Peyer's patch (tissue), 4 donors: ENCODE data around the gene SGPL1. TPM values are rescaled to one million over a fixed set of nuclear protein-coding genes. Genes with fewer than 3 reads are reported as not detected.

Experiments used
- DNase-seq, 3 donors: peaks; one replicate each; pipeline ENCODE4 v3.0.0-alpha.2; 2017 to 2019
- H3K27ac ChIP-seq, 4 donors: fragments of 200-600 bp; sonication (generic); one replicate each; pipeline ENCODE4 v1.5.1; 2016 to 2019
- H3K27me3 ChIP-seq, 2 donors: fragments of 200-600 bp; sonication (generic); one replicate each; pipeline ENCODE4 v1.5.1; 2019
- H3K36me3 ChIP-seq, 3 donors: fragments of 200-600 bp; sonication (generic); one replicate each; pipeline ENCODE4 v1.5.1; 2016 to 2019
- H3K4me1 ChIP-seq, 4 donors: fragments of 200-600 bp; sonication (generic); one replicate each; pipeline ENCODE4 v1.5.1; 2016 to 2019
- H3K4me3 ChIP-seq, 4 donors: fragments of 200-600 bp; sonication (generic); 1 replicate in 3 of 4; 2 replicates in 1 of 4; pipeline ENCODE4 v1.5.1; 2016 to 2019; ENCODE audit warnings: mild to moderate bottlenecking in 1 of 4
- H3K9me3 ChIP-seq, 4 donors: fragments of 200-600 bp; sonication (generic); one replicate each; pipeline ENCODE4 v1.5.1; 2016 to 2019; ENCODE audit warnings: mild to moderate bottlenecking in 1 of 4
- POLR2A ChIP-seq, 2 donors: fragments of 450-650 bp; IDR thresholded peaks; one replicate each; pipeline ENCODE4 v1.5.1; 2017; ENCODE audit warnings: antibody characterized with exemption in 2 of 2, mild to moderate bottlenecking in 2 of 2, moderate library complexity in 2 of 2
- total RNA-seq, 4 donors: library from RNA; depleted of rRNA; stranded (reverse); fragments of >200 nt; gene quantifications; one replicate each; pipeline ENCODE4 v1.1.0, GENCODE V29; 2016
- TF ChIP-seq, protein P1 (sequence below), 6 experiments: fragments of 450-650 bp in 4 of 6; fragments of 200-600 bp in 2 of 6; sonication (generic) in 1 of 6; IDR thresholded peaks; one replicate each; pipeline ENCODE4 v1.5.1; 2017 to 2019; ENCODE audit warnings: antibody characterized with exemption in 6 of 6, mild to moderate bottlenecking in 3 of 6, moderate library complexity in 1 of 6

Gene SGPL1
- total RNA-seq, 4 donors from 2014 or later = 31.4 to 101 (median 82.1) TPM

GRCh38 chr10:70864935-70865334 is 49.2 kb downstream of the SGPL1 start:
- H3K36me3 ChIP-seq = peaks cover 0 to 39% (median 0%) of the 10 kb centered on the region in 3 donors
- no peaks in the 10 kb centered on the region for H3K4me1 ChIP-seq
- no peak overlapping the region for H3K4me3 ChIP-seq
- H3K27me3 ChIP-seq = no peaks in the 10 kb centered on the region
- DNase-seq = no peak
- no peaks in the 10 kb centered on the region for H3K9me3 ChIP-seq
- no peak for TF ChIP-seq POLR2A (IDR thresholded peaks at IDR 0.05)
- TF ChIP-seq, protein P1, sequence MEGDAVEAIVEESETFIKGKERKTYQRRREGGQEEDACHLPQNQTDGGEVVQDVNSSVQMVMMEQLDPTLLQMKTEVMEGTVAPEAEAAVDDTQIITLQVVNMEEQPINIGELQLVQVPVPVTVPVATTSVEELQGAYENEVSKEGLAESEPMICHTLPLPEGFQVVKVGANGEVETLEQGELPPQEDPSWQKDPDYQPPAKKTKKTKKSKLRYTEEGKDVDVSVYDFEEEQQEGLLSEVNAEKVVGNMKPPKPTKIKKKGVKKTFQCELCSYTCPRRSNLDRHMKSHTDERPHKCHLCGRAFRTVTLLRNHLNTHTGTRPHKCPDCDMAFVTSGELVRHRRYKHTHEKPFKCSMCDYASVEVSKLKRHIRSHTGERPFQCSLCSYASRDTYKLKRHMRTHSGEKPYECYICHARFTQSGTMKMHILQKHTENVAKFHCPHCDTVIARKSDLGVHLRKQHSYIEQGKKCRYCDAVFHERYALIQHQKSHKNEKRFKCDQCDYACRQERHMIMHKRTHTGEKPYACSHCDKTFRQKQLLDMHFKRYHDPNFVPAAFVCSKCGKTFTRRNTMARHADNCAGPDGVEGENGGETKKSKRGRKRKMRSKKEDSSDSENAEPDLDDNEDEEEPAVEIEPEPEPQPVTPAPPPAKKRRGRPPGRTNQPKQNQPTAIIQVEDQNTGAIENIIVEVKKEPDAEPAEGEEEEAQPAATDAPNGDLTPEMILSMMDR (IDR thresholded peaks at IDR 0.05) = no peak
- no peak overlapping the region for H3K27ac ChIP-seq

GRCh38 chr10:70866424-70866823 is 50.7 kb downstream of the SGPL1 start:
- Histone ChIP-seq H3K27me3 (no peaks in the 10 kb centered on the region), H3K4me1 (no peaks in the 10 kb centered on the region), H3K9me3 (no peaks in the 10 kb centered on the region), H3K27ac (no peak overlapping the region), H3K4me3 (no peak overlapping the region), H3K36me3 (peaks cover 0 to 36% (median 0%) of the 10 kb centered on the region in 3 donors)
- TF ChIP-seq POLR2A (IDR thresholded peaks at IDR 0.05) = no peak
- TF ChIP-seq, protein P1 (IDR thresholded peaks at IDR 0.05) = no peak
- no peak for DNase-seq

- peak in 2 of 3 donors; percentile 66 to 76 for DNase-seq
- Histone ChIP-seq H3K4me1 (no peaks in the 10 kb centered on the region), H3K27me3 (no peaks in the 10 kb centered on the region), H3K4me3 (no peak overlapping the region), H3K27ac (peak overlapping the region in 2 of 4 donors; percentile 48 to 65), H3K36me3 (peaks cover 0 to 74% (median 0%) of the 10 kb centered on the region in 3 donors), H3K9me3 (no peaks in the 10 kb centered on the region)
- no peak for TF ChIP-seq POLR2A (IDR thresholded peaks at IDR 0.05)
- TF ChIP-seq, protein P1 (IDR thresholded peaks at IDR 0.05) = no peak
Measured at GRCh38 chr10:70872291-70872690, 56.5 kb downstream of the SGPL1 start.

- Histone ChIP-seq H3K36me3 (peaks cover 0 to 85% (median 0%) of the 10 kb centered on the region in 3 donors), H3K4me1 (no peaks in the 10 kb centered on the region), H3K27ac (no peak overlapping the region), H3K9me3 (no peaks in the 10 kb centered on the region), H3K4me3 (no peak overlapping the region), H3K27me3 (no peaks in the 10 kb centered on the region)
- TF ChIP-seq POLR2A (IDR thresholded peaks at IDR 0.05) = no peak
- TF ChIP-seq, protein P1 (IDR thresholded peaks at IDR 0.05) = no peak
- no peak for DNase-seq
Measured at GRCh38 chr10:70874061-70874460, 58.3 kb downstream of the SGPL1 start.

GRCh38 chr10:70879207-70879606 is 63.5 kb downstream of the SGPL1 start:
- H3K27ac ChIP-seq = no peak overlapping the region
- DNase-seq = no peak
- peaks cover 0 to 62% (median 0%) of the 10 kb centered on the region in 3 donors for H3K36me3 ChIP-seq

More at GRCh38 chr10:70879207-70879606, 63.5 kb downstream of the SGPL1 start:
- TF ChIP-seq, protein P1 (IDR thresholded peaks at IDR 0.05) = no peak
- TF ChIP-seq POLR2A (IDR thresholded peaks at IDR 0.05) = no peak
- no peaks in the 10 kb centered on the region for H3K9me3 ChIP-seq
- no peaks in the 10 kb centered on the region for H3K27me3 ChIP-seq
- H3K4me1 ChIP-seq = no peaks in the 10 kb centered on the region
- H3K4me3 ChIP-seq = no peak overlapping the region
